Eye (tissue), 1 donor: ENCODE measurements around the gene DGAT2.

Experiments used
- DNase-seq: peaks from one replicate; pipeline ENCODE4 v3.0.0-alpha.2; 2015

DGAT2 gene

DNA sequence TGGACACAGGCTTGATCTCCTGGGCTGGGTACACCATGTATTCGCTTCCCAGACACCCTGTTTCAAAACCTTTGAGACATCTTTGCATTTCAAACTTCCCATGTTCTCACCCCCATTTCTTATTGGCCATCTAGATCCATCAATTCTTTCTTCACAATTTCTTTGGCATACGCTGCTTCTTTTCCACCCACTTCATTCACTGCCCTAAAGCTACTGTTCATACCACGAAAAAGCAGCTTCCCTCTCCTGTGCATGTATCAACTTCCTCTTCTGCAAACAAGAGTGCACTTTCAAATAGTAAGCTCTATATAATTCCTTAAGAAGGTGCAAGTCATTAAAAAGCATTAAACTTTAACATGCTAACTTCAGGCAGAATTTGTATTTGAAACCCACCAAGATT, 67.8 kb downstream of the DGAT2 start:
- no peak for DNase-seq

DNA sequence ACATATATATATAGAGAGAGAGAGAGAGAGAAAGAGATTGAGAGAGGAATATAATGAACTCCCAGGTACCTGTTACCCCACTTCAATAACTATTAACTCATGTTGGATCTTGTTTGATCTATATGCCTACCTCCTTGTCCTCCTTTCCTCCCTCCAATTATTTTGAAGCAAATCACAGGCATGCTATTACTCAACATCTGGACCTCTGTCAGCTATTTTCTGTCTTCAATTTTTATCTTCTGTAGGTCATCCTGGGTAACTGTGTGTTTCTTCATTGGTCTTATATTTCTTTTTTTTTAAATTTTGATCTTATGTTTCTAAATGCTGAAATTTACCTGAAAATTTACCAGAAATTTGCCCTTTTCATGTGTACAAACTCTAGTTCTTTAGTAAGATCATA, 71.3 kb downstream of the DGAT2 start:
- DNase-seq: no peak

DNA sequence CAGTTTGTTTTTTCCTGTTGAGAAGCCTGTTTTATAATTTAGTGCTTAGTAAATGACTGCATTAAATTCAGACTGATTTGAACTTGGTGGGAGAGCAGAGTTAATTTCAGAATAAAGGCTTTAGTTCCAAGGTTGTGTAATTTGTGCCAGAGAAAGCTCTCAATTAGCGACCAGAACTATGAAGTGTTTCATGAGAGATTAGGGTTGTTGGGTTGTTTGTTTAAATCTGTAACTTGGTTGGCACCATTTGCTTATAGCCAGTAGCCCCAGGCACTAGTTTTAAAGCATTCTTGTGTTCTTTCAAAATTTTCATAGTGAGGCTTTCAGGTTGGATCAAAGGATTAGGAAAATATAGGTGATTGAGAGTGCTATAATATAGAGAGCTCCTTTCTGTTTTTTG, 71.9 kb downstream of the DGAT2 start:
- no peak for DNase-seq

DNA sequence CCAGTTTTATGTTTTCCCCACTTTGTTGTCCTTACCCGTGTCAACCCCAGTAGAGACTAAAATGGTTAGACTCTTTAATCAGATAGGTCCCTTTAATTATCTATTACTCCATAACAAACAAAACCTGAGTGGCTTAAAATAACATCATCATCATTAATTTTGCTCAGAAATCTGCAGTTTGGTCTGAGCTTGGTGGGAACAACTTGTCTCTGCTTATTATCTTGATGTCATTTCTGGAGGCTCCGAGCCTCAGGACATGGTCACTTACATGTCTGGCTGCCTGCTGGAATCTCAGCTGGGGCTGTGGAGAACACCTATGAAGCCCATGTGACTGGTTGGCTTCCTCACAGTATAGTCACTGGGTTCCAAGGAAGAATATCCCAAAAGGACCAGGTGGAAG, 73.2 kb downstream of the DGAT2 start:
- DNase-seq: no peak

DNA sequence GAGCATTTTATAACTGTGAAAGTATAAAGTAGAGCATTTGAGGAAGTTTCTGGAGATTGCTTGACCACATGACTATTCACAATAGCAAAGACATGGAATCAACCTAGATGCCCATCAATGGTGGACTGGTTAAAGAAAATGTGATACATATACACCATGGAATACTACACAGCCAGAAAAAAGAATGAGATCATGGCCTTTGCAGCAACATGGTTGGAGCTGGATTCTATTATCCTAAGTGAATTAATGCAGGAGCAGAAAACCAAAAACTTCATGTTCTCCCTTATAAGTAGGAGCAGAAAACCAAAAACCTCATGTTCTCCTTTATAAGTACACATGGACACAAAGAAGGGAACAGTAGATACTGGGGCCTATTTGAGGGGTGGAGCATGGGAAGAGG, 76.7 kb downstream of the DGAT2 start:
- DNase-seq: no peak

DNA sequence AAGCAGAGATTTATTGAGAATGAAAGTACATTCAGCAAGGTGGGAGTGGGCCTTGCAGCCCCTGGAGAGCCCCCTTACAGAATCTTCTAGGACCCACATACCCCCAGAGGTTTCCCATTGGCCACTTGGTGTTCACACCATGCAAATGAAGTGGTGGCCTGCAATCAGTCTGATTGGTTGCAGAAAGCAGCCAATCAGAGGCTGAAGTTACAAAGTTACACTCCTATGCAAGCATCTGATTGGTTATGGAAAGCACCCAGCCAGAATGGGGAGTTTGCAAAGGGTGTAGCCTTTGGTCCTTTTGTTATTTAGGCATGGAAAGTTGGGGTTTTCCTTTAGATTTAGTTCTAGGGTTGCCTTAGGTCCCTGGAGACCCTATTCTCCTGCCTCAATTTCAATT, 81.3 kb downstream of the DGAT2 start:
- DNase-seq: no peak

DNA sequence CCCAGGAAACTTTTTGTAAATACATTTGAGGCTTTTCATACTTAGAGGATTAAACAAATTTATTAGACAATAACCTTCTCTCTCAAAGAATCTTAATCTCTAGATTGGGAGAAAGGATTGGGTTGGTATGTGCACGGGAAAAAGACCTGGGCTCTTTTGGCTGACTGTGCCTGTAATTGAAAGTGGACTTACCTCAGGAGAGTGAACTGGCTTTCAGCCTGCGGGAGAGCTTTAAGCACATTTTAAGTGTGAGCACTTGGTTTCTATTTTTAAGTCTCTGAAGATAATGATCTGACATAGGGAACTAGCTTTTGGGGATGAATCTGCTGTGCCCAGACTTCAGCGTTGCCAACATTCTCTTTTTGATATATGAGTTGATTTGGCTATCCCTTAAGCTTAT, 82.2 kb downstream of the DGAT2 start:
- no peak for DNase-seq
